Measurements from ENCODE around the gene EXT2.

- no peak for TF ChIP-seq ATRX (CRISPR knock-in tag; IDR thresholded peaks at IDR 0.05; ENCODE audit: borderline replicate concordance)
- TF ChIP-seq ZBTB46 (CRISPR knock-in tag; IDR thresholded peaks at IDR 0.05; ENCODE audit: borderline replicate concordance): no peak
- TF ChIP-seq ZZZ3 (CRISPR knock-in tag; IDR thresholded peaks at IDR 0.05; ENCODE audit: borderline replicate concordance): no peak
- TF ChIP-seq NCOR1 (IDR thresholded peaks at IDR 0.05; ENCODE audit: borderline replicate concordance, low read length): no peak
- no peak for TF ChIP-seq GABPB1 (CRISPR knock-in tag; IDR thresholded peaks at IDR 0.05)
- TF ChIP-seq GTF3A (CRISPR knock-in tag; conservative IDR thresholded peaks at IDR 0.05): no peak
- no peak for TF ChIP-seq FOXP4 (CRISPR knock-in tag; IDR thresholded peaks at IDR 0.05)
These were observed 35.3 kb downstream of the EXT2 start for GRCh38 chr11:44130751-44131150.
